ENCODE measurements around the gene MIPOL1. TPM values are rescaled to one million over a fixed set of nuclear protein-coding genes. Genes with fewer than 3 reads are reported as not detected.

MIPOL1 gene
- total RNA-seq, 6 experiments from 2014 or later = 6.5 to 7.7 (median 6.8) TPM

DNA sequence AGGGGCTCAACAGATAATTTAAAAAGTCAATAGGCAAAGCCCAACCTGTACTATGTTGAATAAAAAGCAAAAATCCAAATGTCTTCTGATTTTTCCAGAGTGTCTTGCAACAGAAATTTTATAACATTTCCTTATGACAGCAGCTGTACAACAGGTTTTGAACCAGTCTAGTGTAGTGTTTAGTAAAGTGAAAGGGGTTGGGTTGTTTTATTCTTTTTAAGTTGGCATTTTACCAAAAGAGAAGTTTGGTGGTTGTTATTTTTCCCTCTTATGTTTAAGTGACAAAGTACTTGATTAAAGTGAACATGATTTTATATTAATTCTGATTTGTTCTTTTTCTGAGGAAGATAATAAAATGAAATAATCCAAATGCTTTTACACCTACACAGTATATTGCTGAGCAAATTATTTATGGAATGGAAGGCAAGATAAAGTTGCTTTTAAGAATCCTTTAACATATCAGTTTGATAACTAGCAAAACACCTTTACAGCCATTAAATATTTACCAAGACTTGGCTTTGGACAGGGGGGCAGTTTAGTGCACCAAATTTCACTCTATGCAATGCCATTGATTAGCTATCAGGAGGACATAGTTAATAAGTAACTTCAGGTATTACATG, 268.4 kb downstream of the MIPOL1 start:
- Mint-ChIP-seq H3K36me3 (ENCODE audit: low read depth) (peaks cover 4% of the 10 kb centered on the region; the same call in 1 of the 2 replicates), H3K27ac (no peak overlapping the region), H3K27me3 (ENCODE audit: insufficient read depth) (no peaks in the 10 kb centered on the region)

DNA sequence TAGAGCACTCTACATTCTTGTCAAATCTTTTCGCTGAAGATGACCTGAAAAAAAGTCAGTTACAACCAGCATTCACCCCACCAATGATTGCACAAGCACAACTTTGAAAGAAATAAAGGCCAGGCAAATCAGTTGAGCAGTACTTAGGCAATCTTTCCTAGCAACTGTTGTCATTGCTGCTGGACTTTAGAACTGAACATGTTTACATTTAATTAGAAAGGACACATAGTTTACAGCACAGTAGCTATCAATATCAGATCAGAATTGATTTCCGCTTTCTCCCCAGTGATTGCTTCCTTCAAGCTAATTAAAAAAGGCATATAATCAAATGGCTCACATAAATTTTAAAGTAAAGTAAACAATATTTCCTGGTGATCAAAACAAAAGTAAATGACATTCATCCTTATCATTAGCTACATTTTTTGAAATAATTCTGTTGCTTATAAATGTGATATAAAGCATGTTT, 268.9 kb downstream of the MIPOL1 start:
- Mint-ChIP-seq H3K4me3 (no peak overlapping the region), H3K27me3 (ENCODE audit: insufficient read depth) (no peaks in the 10 kb centered on the region), H3K9me3 (peaks cover 11% of the 10 kb centered on the region), H3K36me3 (ENCODE audit: low read depth) (peaks cover 4% of the 10 kb centered on the region; the same call in 1 of the 2 replicates), H3K4me1 (ENCODE audit: low read depth) (no peaks in the 10 kb centered on the region), H3K27ac (no peak overlapping the region)
- no peak for DNase-seq
- no peak for TF ChIP-seq CTCF (IDR thresholded peaks at IDR 0.05)

More for the DNA sequence above, 268.4 kb downstream of the MIPOL1 start:
- Mint-ChIP-seq H3K4me1 (ENCODE audit: low read depth) (no peaks in the 10 kb centered on the region), H3K9me3 (peaks cover 16% of the 10 kb centered on the region), H3K4me3 (no peak overlapping the region)
- no peak for TF ChIP-seq CTCF (IDR thresholded peaks at IDR 0.05)
- no peak for DNase-seq

- Mint-ChIP-seq H3K4me1 (ENCODE audit: low read depth) (no peaks in the 10 kb centered on the region), H3K9me3 (no peaks in the 10 kb centered on the region), H3K36me3 (ENCODE audit: low read depth) (no peaks in the 10 kb centered on the region), H3K27ac (no peak overlapping the region), H3K27me3 (ENCODE audit: insufficient read depth) (no peaks in the 10 kb centered on the region), H3K4me3 (no peak overlapping the region)
- no peak for TF ChIP-seq CTCF (IDR thresholded peaks at IDR 0.05)
- DNase-seq = no peak
These were observed 271.9 kb downstream of the MIPOL1 start for GRCh38 chr14:37469650-37470049.

- Mint-ChIP-seq H3K27ac (no peak overlapping the region), H3K9me3 (no peaks in the 10 kb centered on the region), H3K4me3 (no peak overlapping the region), H3K27me3 (ENCODE audit: insufficient read depth) (no peaks in the 10 kb centered on the region), H3K36me3 (ENCODE audit: low read depth) (no peaks in the 10 kb centered on the region), H3K4me1 (ENCODE audit: low read depth) (no peaks in the 10 kb centered on the region)
- no peak for TF ChIP-seq CTCF (IDR thresholded peaks at IDR 0.05)
- DNase-seq = no peak
These were observed 272.5 kb downstream of the MIPOL1 start for GRCh38 chr14:37470251-37470650.

DNA sequence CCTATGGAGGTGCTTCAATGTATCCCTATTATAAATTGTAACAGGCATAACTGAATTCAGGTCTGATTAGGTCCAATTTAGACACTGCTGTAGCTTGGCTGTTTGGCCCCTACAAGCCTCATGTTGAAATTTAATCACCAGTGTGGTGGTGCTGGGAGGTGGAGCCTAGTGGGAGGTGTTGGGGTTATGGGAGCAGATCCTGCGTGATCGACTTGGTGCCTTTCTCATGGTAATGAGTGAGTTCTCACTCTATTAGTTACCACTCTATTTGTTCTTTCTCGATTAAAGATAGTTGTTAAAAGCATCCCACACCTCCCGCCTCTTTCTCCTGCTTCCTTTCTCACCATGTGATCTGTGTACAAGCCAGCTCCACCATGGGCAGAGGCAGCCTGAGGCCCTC, 275.2 kb downstream of the MIPOL1 start:
- DNase-seq = no peak
- Mint-ChIP-seq H3K27ac (no peak overlapping the region), H3K4me1 (ENCODE audit: low read depth) (no peaks in the 10 kb centered on the region), H3K36me3 (ENCODE audit: low read depth) (peaks cover 2% of the 10 kb centered on the region; the same call in 1 of the 2 replicates), H3K4me3 (no peak overlapping the region), H3K27me3 (ENCODE audit: insufficient read depth) (no peaks in the 10 kb centered on the region), H3K9me3 (peaks cover 2% of the 10 kb centered on the region; the same call in 1 of the 2 replicates)
- no peak for TF ChIP-seq CTCF (IDR thresholded peaks at IDR 0.05)

Measured in HFFc6 (cell line).